Esophagus squamous epithelium (tissue), 5 donors: ENCODE results near the gene SLC16A1. TPM values are rescaled to one million over a fixed set of nuclear protein-coding genes. Genes with fewer than 3 reads are reported as not detected.
A peak's percentile ranks its signal among the peaks of the same experiment; 100 is the strongest.
"Not testable (repeated sequence)": the region's sequence is repeated elsewhere in the genome, so short reads cannot be mapped to it uniquely, and the experiment has no call there.

Experiments
- DNase-seq: peaks from one replicate; lab custom pipeline; 2025; lab: John Stamatoyannopoulos, UW
- H3K27ac ChIP-seq, 4 donors: fragments of 200-600 bp; sonication (generic); one replicate each; pipeline ENCODE4 v1.5.1; 2016 to 2019; ENCODE audit warnings: mild to moderate bottlenecking in 1 of 4
- H3K27me3 ChIP-seq, 4 donors: fragments of 200-600 bp; sonication (generic); 1 replicate in 3 of 4; 2 replicates in 1 of 4; pipeline versions ENCODE4 v1.5.1 to v1.6.0; 2017 to 2021; ENCODE audit warnings: antibody characterized with exemption in 1 of 4
- H3K36me3 ChIP-seq, 3 donors: fragments of 200-600 bp; sonication (generic); one replicate each; pipeline ENCODE4 v1.5.1; 2016 to 2019
- H3K4me1 ChIP-seq, 3 donors: fragments of 200-600 bp; sonication (generic); one replicate each; pipeline ENCODE4 v1.5.1; 2017 to 2019
- H3K4me3 ChIP-seq, 4 donors: fragments of 200-600 bp; sonication (generic); 1 replicate in 3 of 4; 2 replicates in 1 of 4; pipeline ENCODE4 v1.5.1; 2016 to 2019; ENCODE audit warnings: mild to moderate bottlenecking in 2 of 4, moderate library complexity in 1 of 4
- H3K9me3 ChIP-seq, 3 donors: fragments of 200-600 bp; sonication (generic); one replicate each; pipeline ENCODE4 v1.5.1; 2016 to 2019
- CTCF ChIP-seq, 6 experiments: fragments of 450-650 bp in 4 of 6; fragments of 200-600 bp in 2 of 6; sonication (generic) in 2 of 6; IDR thresholded peaks; one replicate each; pipeline ENCODE4 v1.5.1; 2016 to 2019; ENCODE audit warnings: antibody characterized with exemption in 6 of 6, mild to moderate bottlenecking in 4 of 6, moderate library complexity in 4 of 6
- POLR2A ChIP-seq, 4 donors: fragments of 450-650 bp; IDR thresholded peaks; one replicate each; pipeline ENCODE4 v1.6.1; 2017; ENCODE audit warnings: antibody characterized with exemption in 4 of 4, mild to moderate bottlenecking in 4 of 4, moderate library complexity in 3 of 4
- WGBS, 2 donors: methylation state at CpG; one replicate each; pipeline ENCODE4 v1.1.5; 2018; 5-methylcytosine and 5-hydroxymethylcytosine counted together
- intact Hi-C: fragments of 100-400 bp; cut with DNase I; formaldehyde crosslinking; loops from one replicate; pipeline ENCODE4 v1.15.0; 2022
- total RNA-seq, 4 donors: library from RNA; depleted of rRNA; stranded (reverse); fragments of >200 nt; gene quantifications; one replicate each; pipeline ENCODE4 v1.1.0, GENCODE V29; 2016
- donor health status: DM: yes; HTN: yes; CAD: no.

Gene SLC16A1
- total RNA-seq, 4 donors from 2014 or later, result 19.1 to 80.3 (median 57.9) TPM

DNA sequence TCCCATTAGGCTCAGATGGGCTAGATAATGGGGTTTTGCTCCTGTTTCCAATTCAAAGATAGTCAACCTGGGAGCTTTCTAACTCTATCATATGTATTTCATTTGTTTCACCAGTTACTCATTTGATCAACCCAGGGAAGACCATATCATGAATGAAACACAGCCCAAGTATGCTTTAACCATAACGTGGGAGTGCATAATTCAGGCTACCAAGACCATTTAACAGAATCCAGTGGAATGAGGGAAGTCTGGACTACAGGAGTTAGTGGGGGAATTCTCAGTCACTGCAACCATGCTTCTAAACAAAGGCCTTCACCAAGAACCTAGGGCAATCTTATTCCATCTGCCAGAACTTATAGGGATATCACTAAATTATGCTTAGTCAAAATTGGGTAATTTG is 15.0 kb upstream of the SLC16A1 start:
- DNase-seq, result no peak
- no peaks in the 10 kb centered on the region for H3K9me3 ChIP-seq
- H3K4me1 ChIP-seq, result no peaks in the 10 kb centered on the region
- no peak overlapping the region for H3K27ac ChIP-seq
- H3K27me3 ChIP-seq, result no peaks in the 10 kb centered on the region
- intact Hi-C loops, result no loop called here
- TF ChIP-seq POLR2A (IDR thresholded peaks at IDR 0.05) (no peak), CTCF (IDR thresholded peaks at IDR 0.05) (no peak)
- H3K4me3 ChIP-seq, result no peak overlapping the region
- 83 to 92% methylated on average over 1 of the region's 1 CpG for WGBS, 2 donors
- peaks cover 0 to 36% (median 0%) of the 10 kb centered on the region in 3 donors for H3K36me3 ChIP-seq

DNA sequence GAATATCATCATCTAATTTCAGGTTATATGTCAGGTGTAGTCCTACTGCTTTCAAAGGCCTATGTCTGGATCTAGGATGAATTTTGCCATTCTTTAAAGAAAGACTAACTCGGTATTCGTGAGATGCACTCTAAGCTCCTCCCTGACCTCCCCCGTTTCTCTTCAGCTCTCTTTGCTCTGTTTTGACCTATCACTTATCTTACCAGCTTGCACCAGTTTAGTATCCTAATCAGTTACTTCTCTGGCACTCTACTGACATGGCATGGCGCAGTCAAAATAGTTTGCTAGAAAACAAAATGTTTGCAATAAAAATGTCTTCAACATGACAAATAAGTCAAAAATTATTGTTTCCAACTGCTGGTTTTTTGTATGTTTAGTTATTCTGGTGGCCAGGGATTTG is 8.4 kb upstream of the SLC16A1 start:
- Histone ChIP-seq H3K27me3 (no peaks in the 10 kb centered on the region), H3K9me3 (no peaks in the 10 kb centered on the region), H3K4me1 (peaks cover 0 to 12% (median 7%) of the 10 kb centered on the region in 3 donors), H3K27ac (no peak overlapping the region), H3K4me3 (no peak overlapping the region), H3K36me3 (peaks cover 0 to 69% (median 6%) of the 10 kb centered on the region in 3 donors)
- DNase-seq, result no peak
- 92 to 93% methylated on average over 4 of the region's 4 CpGs for WGBS, 2 donors
- TF ChIP-seq CTCF (IDR thresholded peaks at IDR 0.05) (no peak), POLR2A (IDR thresholded peaks at IDR 0.05) (no peak)
- intact Hi-C loops, result no loop called here

GRCh38 chr1:112961072-112961471 is 5.1 kb upstream of the SLC16A1 start:
- 98 to 99% methylated on average over 4 of the region's 4 CpGs for WGBS, 2 donors
- H3K27ac ChIP-seq, result no peak overlapping the region
- no peak for DNase-seq

GRCh38 chr1:112960384-112960783 is 4.4 kb upstream of the SLC16A1 start:
- TF ChIP-seq CTCF (IDR thresholded peaks at IDR 0.05) (no peak), POLR2A (IDR thresholded peaks at IDR 0.05) (no peak)
- H3K4me1 ChIP-seq, result peaks cover 13 to 44% (median 25%) of the 10 kb centered on the region in 3 donors
- peaks cover 0 to 31% (median 0%) of the 10 kb centered on the region in 3 donors for H3K36me3 ChIP-seq
- H3K27ac ChIP-seq, result no peak overlapping the region
- H3K9me3 ChIP-seq, result no peaks in the 10 kb centered on the region
- no peak overlapping the region for H3K4me3 ChIP-seq
- WGBS, 2 donors, result 63 to 72% methylated on average over 3 of the region's 3 CpGs
- intact Hi-C loops, result no loop called here
- no peaks in the 10 kb centered on the region for H3K27me3 ChIP-seq
- DNase-seq, result no peak

More at GRCh38 chr1:112961072-112961471, 5.1 kb upstream of the SLC16A1 start:
- H3K4me1 ChIP-seq, result peaks cover 13 to 40% (median 25%) of the 10 kb centered on the region in 3 donors
- H3K36me3 ChIP-seq, result peaks cover 0 to 38% (median 6%) of the 10 kb centered on the region in 3 donors
- H3K9me3 ChIP-seq, result no peaks in the 10 kb centered on the region
- H3K27me3 ChIP-seq, result no peaks in the 10 kb centered on the region
- intact Hi-C loops, result no loop called here
- no peak for TF ChIP-seq POLR2A (IDR thresholded peaks at IDR 0.05)
- TF ChIP-seq CTCF (IDR thresholded peaks at IDR 0.05), result no peak
- H3K4me3 ChIP-seq, result no peak overlapping the region

DNA sequence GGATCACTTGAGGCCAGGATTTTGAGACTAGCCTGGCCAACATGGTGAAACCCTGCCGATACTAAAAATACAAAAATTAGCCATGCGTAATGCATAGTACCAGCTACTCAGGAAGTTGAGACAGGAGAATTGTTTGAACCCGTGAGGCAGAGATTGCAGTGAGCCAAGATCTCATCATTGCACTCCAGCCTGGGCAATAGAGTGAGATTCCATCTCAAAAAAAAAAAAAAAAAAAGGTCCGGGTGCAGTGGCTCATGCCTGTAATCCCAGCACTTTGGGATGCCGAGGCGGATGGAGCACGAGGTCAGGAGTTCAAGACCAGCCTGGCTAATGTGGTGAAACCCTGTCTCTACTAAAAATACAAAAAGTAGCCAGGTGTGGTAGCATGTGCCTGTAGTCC is 2.2 kb upstream of the SLC16A1 start:
- H3K4me3 ChIP-seq, result peak overlapping the region in 3 of 4 donors; percentile 75 to 98 (median 81)
- not testable (repeated sequence) for H3K9me3 ChIP-seq, H3K27me3 ChIP-seq, DNase-seq
- intact Hi-C loops, result loop anchor here (10.0 kb wide), 1 partner anchor 73 kb away; no protein-coding TSS in a partner anchor
- H3K4me1 ChIP-seq, result peaks cover 13 to 66% (median 35%) of the 10 kb centered on the region in 3 donors
- H3K27ac ChIP-seq, result peak overlapping the region; percentile 85 to 96 (median 94)
- 44 to 50% methylated on average over 5 to 7 of the region's 7 CpGs for WGBS, 2 donors
- H3K36me3 ChIP-seq, result peaks cover 0 to 17% (median 0%) of the 10 kb centered on the region in 3 donors
